Measurements from ENCODE around the gene OR10A3.

DNA sequence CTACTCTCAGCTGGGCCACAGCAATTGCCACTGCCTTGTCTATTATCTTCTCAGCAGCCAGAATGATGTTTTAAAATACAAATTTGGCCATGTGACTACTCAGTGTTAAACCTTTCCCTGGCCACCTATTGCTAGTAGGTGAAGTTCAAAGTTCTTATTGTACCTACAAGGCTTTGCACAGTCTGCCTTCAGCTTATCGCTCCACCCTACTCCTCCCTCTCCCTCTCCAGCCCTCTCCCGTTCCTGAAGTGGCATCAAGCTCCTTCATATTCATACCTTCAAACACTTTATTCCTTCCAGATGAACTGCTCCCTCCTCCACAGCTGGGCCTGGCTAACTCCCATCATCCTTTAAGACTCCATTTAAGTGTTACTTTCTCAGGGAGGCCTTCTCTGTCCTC is 47.7 kb downstream of the OR10A3 start:
- no peak for TF ChIP-seq EZH2 (IDR thresholded peaks at IDR 0.05)
- TF ChIP-seq POLR2AphosphoS5 (IDR thresholded peaks at IDR 0.05; ENCODE audit: borderline replicate concordance, low read depth, low read length), result no peak
